ENCODE measurements around the gene PTK6.

PTK6 gene

GRCh38 chr20:63498960-63499337 lies 38.2 kb downstream of the PTK6 start, which contains the start of gene EEF1A2:
EEF1A2 (minus strand) TSS chr20:63499083; CDS start chr20:63497763, 1,320 bp downstream.
- no peak for TF ChIP-seq CTCF (IDR thresholded peaks at IDR 0.05; ENCODE audit: borderline replicate concordance, control extremely low read depth, extremely low read depth, insufficient read depth, missing control alignments)
- DNase-seq (ENCODE audit: low spot score): no peak
- in situ Hi-C loops (cut with MboI; ENCODE audit: low sequenced_read_pairs, unreplicated experiment): no loop called here

- in situ Hi-C loops (cut with MboI; ENCODE audit: low sequenced_read_pairs, unreplicated experiment): no loop called here
These were observed 38.9 kb downstream of the PTK6 start for GRCh38 chr20:63497946-63498935.

GRCh38 chr20:63497138-63497945 lies 39.8 kb downstream of the PTK6 start:
- in situ Hi-C loops (cut with MboI; ENCODE audit: low sequenced_read_pairs, unreplicated experiment): no loop called here
- no peak for TF ChIP-seq CTCF (IDR thresholded peaks at IDR 0.05; ENCODE audit: borderline replicate concordance, control extremely low read depth, extremely low read depth, insufficient read depth, missing control alignments)
- no peak for DNase-seq (ENCODE audit: low spot score)

More at GRCh38 chr20:63497946-63498935, 38.9 kb downstream of the PTK6 start:
- no peak for DNase-seq (ENCODE audit: low spot score)
- no peak for TF ChIP-seq CTCF (IDR thresholded peaks at IDR 0.05; ENCODE audit: borderline replicate concordance, control extremely low read depth, extremely low read depth, insufficient read depth, missing control alignments)

- TF ChIP-seq CTCF (IDR thresholded peaks at IDR 0.05; ENCODE audit: borderline replicate concordance, control extremely low read depth, extremely low read depth, insufficient read depth, missing control alignments): no peak
- in situ Hi-C loops (cut with MboI; ENCODE audit: low sequenced_read_pairs, unreplicated experiment): no loop called here
- no peak for DNase-seq (ENCODE audit: low spot score)
These were observed 40.5 kb downstream of the PTK6 start for GRCh38 chr20:63496596-63497120.

GRCh38 chr20:63495741-63496595 lies 41.2 kb downstream of the PTK6 start:
- DNase-seq (ENCODE audit: low spot score): peak; percentile 92
- peak; percentile 94 for TF ChIP-seq CTCF (IDR thresholded peaks at IDR 0.05; ENCODE audit: borderline replicate concordance, control extremely low read depth, extremely low read depth, insufficient read depth, missing control alignments)
- in situ Hi-C loops (cut with MboI; ENCODE audit: low sequenced_read_pairs, unreplicated experiment): no loop called here
